Measurements from ENCODE around the gene TNIK.

- TF ChIP-seq, protein P1, sequence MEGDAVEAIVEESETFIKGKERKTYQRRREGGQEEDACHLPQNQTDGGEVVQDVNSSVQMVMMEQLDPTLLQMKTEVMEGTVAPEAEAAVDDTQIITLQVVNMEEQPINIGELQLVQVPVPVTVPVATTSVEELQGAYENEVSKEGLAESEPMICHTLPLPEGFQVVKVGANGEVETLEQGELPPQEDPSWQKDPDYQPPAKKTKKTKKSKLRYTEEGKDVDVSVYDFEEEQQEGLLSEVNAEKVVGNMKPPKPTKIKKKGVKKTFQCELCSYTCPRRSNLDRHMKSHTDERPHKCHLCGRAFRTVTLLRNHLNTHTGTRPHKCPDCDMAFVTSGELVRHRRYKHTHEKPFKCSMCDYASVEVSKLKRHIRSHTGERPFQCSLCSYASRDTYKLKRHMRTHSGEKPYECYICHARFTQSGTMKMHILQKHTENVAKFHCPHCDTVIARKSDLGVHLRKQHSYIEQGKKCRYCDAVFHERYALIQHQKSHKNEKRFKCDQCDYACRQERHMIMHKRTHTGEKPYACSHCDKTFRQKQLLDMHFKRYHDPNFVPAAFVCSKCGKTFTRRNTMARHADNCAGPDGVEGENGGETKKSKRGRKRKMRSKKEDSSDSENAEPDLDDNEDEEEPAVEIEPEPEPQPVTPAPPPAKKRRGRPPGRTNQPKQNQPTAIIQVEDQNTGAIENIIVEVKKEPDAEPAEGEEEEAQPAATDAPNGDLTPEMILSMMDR (IDR thresholded peaks at IDR 0.05) = no peak
- TF ChIP-seq POLR2A (IDR thresholded peaks at IDR 0.05) (no peak), EP300 (IDR thresholded peaks at IDR 0.05) (no peak)
Measured at GRCh38 chr3:171123915-171124314, 336.3 kb downstream of the TNIK start.

Data from upper lobe of left lung (tissue), 4 donors.